ENCODE measurements around the gene TMIE. TPM values are rescaled to one million over a fixed set of nuclear protein-coding genes. Genes with fewer than 3 reads are reported as not detected.

TMIE gene
- total and polyA plus RNA-seq, 2 of the 4 experiments (the other 2 are of a cell fraction), result 0.12 TPM; not detected in 1

DNA sequence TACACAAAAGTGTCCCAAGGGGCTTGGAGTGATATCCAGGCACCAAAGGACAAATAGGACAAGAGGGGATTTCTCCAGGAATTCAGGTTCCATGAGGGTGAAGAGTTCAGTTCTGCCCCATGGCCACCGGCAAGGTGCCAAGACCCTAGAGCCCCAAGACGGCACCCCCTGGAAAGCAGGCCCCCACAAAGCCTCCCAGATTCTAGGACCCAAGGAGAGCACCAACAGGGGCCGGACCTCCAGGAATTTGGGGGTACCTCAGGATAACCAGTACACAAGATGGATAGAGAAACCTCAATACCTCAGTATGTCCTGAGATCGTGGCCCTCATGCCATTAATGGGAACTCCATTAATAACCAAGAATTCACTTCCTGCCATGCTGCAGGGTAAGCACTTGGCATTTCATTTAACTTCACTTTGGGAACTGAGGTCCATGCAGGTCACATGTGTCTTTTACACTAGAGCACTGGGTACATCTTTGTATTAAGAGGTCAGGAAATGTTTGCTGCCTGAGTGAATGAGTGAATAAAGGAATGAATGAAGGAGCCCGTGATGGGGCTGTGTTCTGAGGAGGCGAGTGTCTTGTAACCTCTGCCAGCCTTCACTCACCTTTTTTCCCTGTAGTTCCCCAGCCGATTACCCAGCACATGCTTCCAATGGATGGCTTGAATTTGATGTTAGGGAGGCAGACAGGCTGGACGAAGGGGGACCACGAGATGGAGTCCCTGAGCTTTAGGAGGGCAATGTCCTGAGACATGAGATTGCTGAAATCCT, 32.0 kb downstream of the TMIE start:
- TF ChIP-seq BHLHE40 (IDR thresholded peaks at IDR 0.05; ENCODE audit: low read depth, low read length), result no peak
- H2AK9ac ChIP-seq (replicated peaks; ENCODE audit: low read depth, low read length, poor library complexity), result no peak overlapping the region
- no peak overlapping the region for H2BK120ac ChIP-seq (ENCODE audit: low read depth, low read length)
- H3K9me3 ChIP-seq (ENCODE audit: control insufficient read depth, insufficient read depth, low read length), result no peaks in the 10 kb centered on the region
- no peak overlapping the region for H3K56ac ChIP-seq (ENCODE audit: extremely low read depth, insufficient read depth, low read length)
- no TSS peak for BruUV-seq (replicated peaks)
- no peak overlapping the region for H2AK5ac ChIP-seq (ENCODE audit: low read depth, low read length)
- ATAC-seq (ENCODE audit: low read depth) (no peak), DNase-seq (no peak)
- H2BK20ac ChIP-seq (ENCODE audit: low read depth, low read length), result no peak overlapping the region
- ChIA-PET CTCF (no interaction called here), POLR2A (ENCODE audit: unreplicated experiment) (interaction anchor here (0.6 kb wide), 1 partner anchor 820 kb away, joined by 3 read pairs; no protein-coding TSS in a partner anchor)
- dilution Hi-C loops (cut with HindIII; ENCODE audit: low sequenced_read_pairs, unreplicated experiment) (no loop called here), in situ Hi-C loops (cut with MboI; ENCODE audit: low sequenced_read_pairs) (no loop called here), intact Hi-C loops (cut with micrococcal nuclease) (no loop called here)
- H3K27ac ChIP-seq (ENCODE audit: insufficient read depth, low read length), result no peak overlapping the region
- no peaks in the 10 kb centered on the region for H4K20me1 ChIP-seq (ENCODE audit: insufficient read depth, low read length)
- H3K18ac ChIP-seq (ENCODE audit: low read depth, low read length), result no peak overlapping the region
- WGBS, 2 experiments (ENCODE audit: extremely low coverage in 2 of 2, insufficient read length in 1 of 2), result 50% methylated on average over 2 of the region's 9 CpGs; no CpG with 5 or more reads in 1 of the 2 experiments
- no peaks in the 10 kb centered on the region for H3K9me1 ChIP-seq (ENCODE audit: insufficient read depth, low read length)
- H4K91ac ChIP-seq (ENCODE audit: insufficient read depth, low read depth, low read length), result no peak overlapping the region
- H3K4me2 ChIP-seq (ENCODE audit: low read depth, low read length), result no peak overlapping the region
- H3K9ac ChIP-seq (ENCODE audit: low read depth, low read length), result no peak overlapping the region
- no peaks in the 10 kb centered on the region for H3K36me3 ChIP-seq (ENCODE audit: control insufficient read depth, insufficient read depth, low read length)
- H4K5ac ChIP-seq (ENCODE audit: low read depth, low read length), result no peak overlapping the region
- no peak overlapping the region for H4K8ac ChIP-seq (ENCODE audit: low read depth in 2 of 2, low read length in 2 of 2)
- no peak overlapping the region for H3K14ac ChIP-seq (replicated peaks; ENCODE audit: low read depth, low read length)
- no peak overlapping the region for H3K4me3 ChIP-seq (ENCODE audit: insufficient read depth, low read depth, low read length)
- H3K27me3 ChIP-seq (ENCODE audit: control insufficient read depth, insufficient read depth, low read length), result peaks cover 36% of the 10 kb centered on the region
- no peak overlapping the region for H3K23ac ChIP-seq (ENCODE audit: low read depth, low read length)
- H3K79me1 ChIP-seq (ENCODE audit: low read depth in 1 of 2, low read length in 2 of 2), result no peaks in the 10 kb centered on the region
- H3K4ac ChIP-seq (ENCODE audit: low read depth, low read length), result no peak overlapping the region
- no peak overlapping the region for H2AFZ ChIP-seq (replicated peaks; ENCODE audit: low read length, poor library complexity)
- H2BK5ac ChIP-seq (ENCODE audit: low read depth, low read length, poor library complexity, severe bottlenecking), result no peak overlapping the region
- H3K4me1 ChIP-seq (ENCODE audit: control insufficient read depth, insufficient read depth, low read length), result no peaks in the 10 kb centered on the region
- no peak overlapping the region for H2BK15ac ChIP-seq (ENCODE audit: low read depth, low read length)

Measured in IMR-90 (cell line).